Mesendoderm (in vitro differentiated cells): ENCODE results near the gene TFF3.

Source experiments
- DNase-seq: peaks from one replicate; pipeline ENCODE4 v3.0.0; 2013
- H2AK5ac ChIP-seq: 2 replicates; pipeline ENCODE4 v1.6.1; 2013; ENCODE audit warnings: low read length, inconsistent platforms
- H2BK120ac ChIP-seq: 2 replicates; pipeline ENCODE4 v1.6.1; 2013; ENCODE audit warnings: low read depth, mild to moderate bottlenecking, low read length, moderate library complexity, mixed read lengths
- H2BK15ac ChIP-seq: replicated peaks from 2 replicates; pipeline ENCODE4 v1.6.1; 2013; ENCODE audit warnings: low read depth, mild to moderate bottlenecking, moderate library complexity
- H2BK5ac ChIP-seq: 2 replicates; pipeline ENCODE4 v1.6.1; 2013; ENCODE audit warnings: low read length, inconsistent platforms
- H3K18ac ChIP-seq: 2 replicates; pipeline ENCODE4 v1.6.1; 2013; ENCODE audit warnings: mild to moderate bottlenecking, low read length, mixed read lengths
- H3K23ac ChIP-seq: one replicate; pipeline ENCODE4 v1.6.1; 2013; ENCODE audit warnings: low read length
- H3K27ac ChIP-seq: 2 replicates; pipeline ENCODE4 v1.5.1; 2013; ENCODE audit warnings: low read depth, mild to moderate bottlenecking, inconsistent platforms, low read length, moderate library complexity
- H3K27me3 ChIP-seq: 2 replicates; pipeline ENCODE4 v1.6.1; 2013; ENCODE audit warnings: low read length, control low read depth, mild to moderate bottlenecking, inconsistent platforms; ENCODE audit not compliant: insufficient read depth, poor library complexity
- H3K36me3 ChIP-seq: 2 replicates; pipeline ENCODE4 v1.6.1; 2013; ENCODE audit warnings: low read length, inconsistent platforms; ENCODE audit not compliant: control insufficient read depth, insufficient read depth
- H3K4ac ChIP-seq: one replicate; pipeline ENCODE4 v1.6.1; 2013; ENCODE audit warnings: low read depth, mild to moderate bottlenecking, low read length, moderate library complexity
- H3K4me1 ChIP-seq: 2 replicates; pipeline ENCODE4 v1.6.1; 2013; ENCODE audit warnings: low read depth, low read length, inconsistent platforms; ENCODE audit not compliant: control insufficient read depth
- H3K4me2 ChIP-seq: 2 replicates; pipeline ENCODE4 v1.6.1; 2013; ENCODE audit warnings: low read length
- H3K4me3 ChIP-seq: 2 replicates; pipeline ENCODE4 v1.5.1; 2013; ENCODE audit warnings: mild to moderate bottlenecking, low read length
- H3K56ac ChIP-seq: one replicate; pipeline ENCODE4 v1.6.1; 2013; ENCODE audit warnings: low read length
- H3K79me1 ChIP-seq: 2 replicates; pipeline ENCODE4 v1.6.1; 2013; ENCODE audit warnings: low read length, inconsistent platforms
- H3K79me2 ChIP-seq: 2 replicates; pipeline ENCODE4 v1.6.1; 2013; ENCODE audit warnings: mild to moderate bottlenecking, low read length; ENCODE audit not compliant: control insufficient read depth, insufficient read depth
- H3K9ac ChIP-seq: 2 replicates; pipeline ENCODE4 v1.6.1; 2013; ENCODE audit warnings: low read length, inconsistent platforms
- H4K5ac ChIP-seq: one replicate; pipeline ENCODE4 v1.6.1; 2013; ENCODE audit warnings: low read length
- H4K8ac ChIP-seq: one replicate; pipeline ENCODE4 v1.6.1; 2013; ENCODE audit warnings: low read depth, mild to moderate bottlenecking, control low read depth, low read length, moderate library complexity
- WGBS: extraction: QIAGEN DNeasy Blood & Tissue Kit; methylation state at CpG from one replicate; pipeline ENCODE4 v1.1.7; 2013; ENCODE audit warnings: low lambda C conversion rate, missing lambda C conversion rate; ENCODE audit not compliant: insufficient coverage; ENCODE audit errors: extremely low coverage; 5-methylcytosine and 5-hydroxymethylcytosine counted together

Gene TFF3

DNA sequence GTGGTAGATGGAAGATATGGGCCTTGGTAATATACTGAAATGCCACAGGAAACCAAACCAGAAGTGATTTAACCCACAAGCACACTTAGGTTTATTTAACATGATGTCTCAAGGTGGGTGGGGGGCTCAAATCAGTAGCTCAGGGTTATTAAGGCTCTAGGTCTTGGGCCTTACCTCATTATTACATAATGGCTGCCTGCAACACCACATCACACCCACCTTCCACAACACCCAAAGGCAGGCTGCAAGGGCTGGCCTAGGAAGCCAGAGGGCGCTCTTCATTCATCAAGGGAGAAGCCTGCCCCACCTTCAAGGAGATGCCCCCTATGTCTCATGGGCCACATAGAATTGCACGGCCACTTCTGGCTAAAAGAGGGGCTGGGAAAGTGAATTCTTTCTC lies 45.1 kb upstream of the TFF3 start:
- Histone ChIP-seq H3K23ac (no peak overlapping the region), H4K5ac (no peak overlapping the region), H3K36me3 (no peaks in the 10 kb centered on the region), H3K27ac (no peak overlapping the region), H3K4me2 (no peak overlapping the region), H3K9ac (no peak overlapping the region), H3K79me2 (no peaks in the 10 kb centered on the region), H3K27me3 (no peaks in the 10 kb centered on the region), H3K56ac (no peak overlapping the region), H2AK5ac (no peak overlapping the region), H2BK120ac (no peak overlapping the region), H3K18ac (no peak overlapping the region), H2BK5ac (no peak overlapping the region), H3K4me1 (no peaks in the 10 kb centered on the region), H2BK15ac (no peak overlapping the region), H3K79me1 (no peaks in the 10 kb centered on the region), H3K4ac (no peak overlapping the region), H4K8ac (no peak overlapping the region), H3K4me3 (no peak overlapping the region)
- DNase-seq: peak; percentile 36
- no CpG with 5 or more reads among the region's 2 CpGs for WGBS

GRCh38 chr21:42358937-42359336 lies 43.7 kb upstream of the TFF3 start:
- Histone ChIP-seq H3K79me2 (no peaks in the 10 kb centered on the region), H3K23ac (no peak overlapping the region), H3K27ac (no peak overlapping the region), H2BK5ac (no peak overlapping the region), H3K4me2 (no peak overlapping the region), H3K36me3 (no peaks in the 10 kb centered on the region), H4K5ac (no peak overlapping the region), H4K8ac (no peak overlapping the region), H3K4me1 (no peaks in the 10 kb centered on the region), H3K9ac (no peak overlapping the region), H3K4ac (no peak overlapping the region), H3K79me1 (no peaks in the 10 kb centered on the region), H2AK5ac (no peak overlapping the region), H3K27me3 (no peaks in the 10 kb centered on the region), H3K4me3 (no peak overlapping the region), H3K18ac (no peak overlapping the region), H2BK15ac (no peak overlapping the region), H3K56ac (no peak overlapping the region), H2BK120ac (no peak overlapping the region)
- no CpG with 5 or more reads among the region's 13 CpGs for WGBS
- no peak for DNase-seq

GRCh38 chr21:42358261-42358660 lies 43.1 kb upstream of the TFF3 start:
- WGBS: no CpG with 5 or more reads among the region's 12 CpGs
- DNase-seq: no peak
- Histone ChIP-seq H3K4me3 (no peak overlapping the region), H3K18ac (no peak overlapping the region), H4K5ac (no peak overlapping the region), H3K79me1 (no peaks in the 10 kb centered on the region), H4K8ac (no peak overlapping the region), H2AK5ac (no peak overlapping the region), H3K23ac (no peak overlapping the region), H2BK120ac (no peak overlapping the region), H3K9ac (no peak overlapping the region), H3K27ac (no peak overlapping the region), H3K56ac (no peak overlapping the region), H3K36me3 (no peaks in the 10 kb centered on the region), H3K27me3 (no peaks in the 10 kb centered on the region), H3K79me2 (no peaks in the 10 kb centered on the region), H2BK15ac (no peak overlapping the region), H2BK5ac (no peak overlapping the region), H3K4me1 (no peaks in the 10 kb centered on the region), H3K4me2 (no peak overlapping the region), H3K4ac (no peak overlapping the region)

DNA sequence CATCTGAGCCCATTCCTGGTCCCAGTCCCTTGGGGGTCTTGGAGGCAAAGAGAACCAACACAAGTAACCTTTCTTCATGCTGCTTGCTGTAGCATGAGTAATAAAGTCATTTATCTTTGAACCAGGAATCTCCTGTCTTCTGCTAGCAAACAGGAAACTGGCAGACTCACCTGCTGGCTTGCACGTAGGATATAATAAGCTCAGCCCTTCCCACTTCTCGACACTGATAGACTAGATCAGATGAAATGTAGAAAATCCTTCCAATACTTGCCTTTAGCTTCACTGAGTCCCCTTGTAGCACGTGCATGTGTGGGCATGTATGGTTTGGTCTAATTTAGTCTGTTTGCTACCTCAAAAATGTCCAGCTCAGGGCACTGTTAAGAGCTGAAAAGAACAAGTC lies 42.1 kb upstream of the TFF3 start:
- no peaks in the 10 kb centered on the region for H3K36me3 ChIP-seq
- DNase-seq: no peak
- H2BK15ac ChIP-seq: no peak overlapping the region
- no peak overlapping the region for H3K56ac ChIP-seq
- no peak overlapping the region for H3K4ac ChIP-seq
- H3K4me3 ChIP-seq: no peak overlapping the region
- H2AK5ac ChIP-seq: no peak overlapping the region
- H3K23ac ChIP-seq: no peak overlapping the region
- H2BK5ac ChIP-seq: no peak overlapping the region
- H3K27ac ChIP-seq: no peak overlapping the region
- no peak overlapping the region for H3K4me2 ChIP-seq
- no peak overlapping the region for H3K9ac ChIP-seq
- no peak overlapping the region for H2BK120ac ChIP-seq
- no peak overlapping the region for H3K18ac ChIP-seq
- H4K5ac ChIP-seq: no peak overlapping the region
- no peaks in the 10 kb centered on the region for H3K79me1 ChIP-seq
- no CpG with 5 or more reads among the region's 3 CpGs for WGBS
- H3K27me3 ChIP-seq: no peaks in the 10 kb centered on the region
- H4K8ac ChIP-seq: no peak overlapping the region
- no peaks in the 10 kb centered on the region for H3K4me1 ChIP-seq
- H3K79me2 ChIP-seq: no peaks in the 10 kb centered on the region

DNA sequence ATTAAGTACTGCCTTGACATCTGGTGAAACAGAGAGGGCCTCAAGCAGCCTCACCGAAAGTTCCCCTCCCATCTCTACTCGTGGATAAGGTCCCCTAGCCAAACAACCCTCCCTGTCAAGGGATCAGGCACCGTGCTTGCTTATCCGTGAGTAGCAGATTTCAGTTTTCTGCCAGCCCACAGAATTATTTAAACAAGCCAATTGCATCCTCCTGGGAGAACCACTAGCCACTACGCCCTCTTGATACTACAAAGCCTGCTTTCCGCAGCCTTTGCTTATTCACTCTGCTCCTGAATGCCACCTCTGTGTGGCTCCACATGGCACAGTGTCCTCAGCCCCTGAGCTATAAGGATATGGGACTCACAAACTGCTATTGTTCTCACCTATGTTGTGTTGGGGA lies 41.4 kb upstream of the TFF3 start:
- no peak for DNase-seq
- Histone ChIP-seq H4K8ac (no peak overlapping the region), H3K4me1 (no peaks in the 10 kb centered on the region), H3K56ac (no peak overlapping the region), H4K5ac (no peak overlapping the region), H3K79me1 (no peaks in the 10 kb centered on the region), H3K79me2 (no peaks in the 10 kb centered on the region), H3K23ac (no peak overlapping the region), H3K4ac (no peak overlapping the region), H3K27me3 (no peaks in the 10 kb centered on the region), H3K4me3 (no peak overlapping the region), H3K4me2 (no peak overlapping the region), H3K18ac (no peak overlapping the region), H2AK5ac (no peak overlapping the region), H2BK15ac (no peak overlapping the region), H2BK5ac (no peak overlapping the region), H3K27ac (no peak overlapping the region), H3K9ac (no peak overlapping the region), H2BK120ac (no peak overlapping the region), H3K36me3 (no peaks in the 10 kb centered on the region)
- no CpG with 5 or more reads among the region's 6 CpGs for WGBS

- Histone ChIP-seq H3K36me3 (no peaks in the 10 kb centered on the region), H3K79me2 (no peaks in the 10 kb centered on the region), H3K27ac (no peak overlapping the region), H2BK120ac (no peak overlapping the region), H3K4me2 (no peak overlapping the region), H2BK15ac (no peak overlapping the region), H3K56ac (no peak overlapping the region), H3K4me1 (no peaks in the 10 kb centered on the region), H3K4ac (no peak overlapping the region), H3K4me3 (no peak overlapping the region), H3K23ac (no peak overlapping the region), H3K9ac (no peak overlapping the region), H2BK5ac (no peak overlapping the region), H4K8ac (no peak overlapping the region), H3K18ac (no peak overlapping the region), H4K5ac (no peak overlapping the region), H3K27me3 (no peaks in the 10 kb centered on the region), H3K79me1 (no peaks in the 10 kb centered on the region), H2AK5ac (no peak overlapping the region)
- no peak for DNase-seq
- WGBS: no CpG with 5 or more reads among the region's 2 CpGs
Measured at GRCh38 chr21:42356046-42356445, 40.8 kb upstream of the TFF3 start.
